Measurements from ENCODE around the gene PDZD8.

The PDZD8 gene

GRCh38 chr10:117320050-117320665 lies 55.1 kb downstream of the PDZD8 start:
- no peak overlapping the region for H3K4me3 ChIP-seq (ENCODE audit: low read length in 2 of 2)
- no peak overlapping the region for H3K27ac ChIP-seq (replicated peaks; ENCODE audit: low read length)
- H3K9me3 ChIP-seq (replicated peaks in 1 of 2; ENCODE audit: control insufficient read depth in 2 of 2, insufficient read depth in 1 of 2, low read depth in 1 of 2, low read length in 2 of 2), result peaks cover 0 to 3% of the 10 kb centered on the region in 2 donors
- no peak overlapping the region for H2AK5ac ChIP-seq (ENCODE audit: low read depth, low read length)
- H3K36me3 ChIP-seq (replicated peaks in 1 of 2; ENCODE audit: control insufficient read depth in 2 of 2, insufficient read depth in 2 of 2, low read length in 2 of 2), result peaks cover 0 to 21% of the 10 kb centered on the region in 2 donors
- H2BK15ac ChIP-seq (ENCODE audit: low read length), result no peak overlapping the region
- H3K4ac ChIP-seq (ENCODE audit: low read length), result no peak overlapping the region
- DNase-seq (ENCODE audit: low spot score), result peak; percentile 2
- H3K23ac ChIP-seq (ENCODE audit: low read depth, low read length, poor library complexity), result no peak overlapping the region
- no peak overlapping the region for H2BK120ac ChIP-seq (ENCODE audit: low read depth, low read length)
- no peak overlapping the region for H3K4me2 ChIP-seq (ENCODE audit: insufficient read depth, low read length, poor library complexity, severe bottlenecking)
- H3K4me1 ChIP-seq (ENCODE audit: control insufficient read depth in 2 of 2, insufficient read depth in 1 of 2, low read depth in 1 of 2, low read length in 2 of 2), result no peaks in the 10 kb centered on the region
- no peak overlapping the region for H2AFZ ChIP-seq (ENCODE audit: low read length)
- no peak overlapping the region for H2BK5ac ChIP-seq (ENCODE audit: low read length)
- no peaks in the 10 kb centered on the region for H3K27me3 ChIP-seq (ENCODE audit: control insufficient read depth in 3 of 3, insufficient read depth in 3 of 3, low read depth in 1 of 3, low read length in 3 of 3)
- no peak overlapping the region for H4K91ac ChIP-seq (ENCODE audit: low read depth, low read length, poor library complexity)
- H4K8ac ChIP-seq (ENCODE audit: low read depth, low read length), result no peak overlapping the region
- H3K18ac ChIP-seq (ENCODE audit: low read length), result no peak overlapping the region
- no peak overlapping the region for H3K9ac ChIP-seq (ENCODE audit: low read depth, low read length, poor library complexity)
- no peaks in the 10 kb centered on the region for H3K79me1 ChIP-seq (ENCODE audit: low read depth, low read length)
- no peak overlapping the region for H2BK12ac ChIP-seq (ENCODE audit: low read length)
- no CpG with 5 or more reads among the region's 1 CpG for WGBS, 2 donors (ENCODE audit: extremely low coverage in 2 of 2, insufficient read length in 2 of 2, insufficient replicate concordance in 1 of 2)
- no peak overlapping the region for H3K14ac ChIP-seq (ENCODE audit: low read length)

- Histone ChIP-seq H2BK15ac (ENCODE audit: low read length) (no peak overlapping the region), H3K4me1 (ENCODE audit: control insufficient read depth in 2 of 2, insufficient read depth in 1 of 2, low read depth in 1 of 2, low read length in 2 of 2) (no peaks in the 10 kb centered on the region), H3K36me3 (replicated peaks in 1 of 2; ENCODE audit: control insufficient read depth in 2 of 2, insufficient read depth in 2 of 2, low read length in 2 of 2) (peaks cover 0 to 32% of the 10 kb centered on the region in 2 donors), H4K91ac (ENCODE audit: low read depth, low read length, poor library complexity) (no peak overlapping the region), H3K4me2 (ENCODE audit: insufficient read depth, low read length, poor library complexity, severe bottlenecking) (no peak overlapping the region), H2AFZ (ENCODE audit: low read length) (no peak overlapping the region), H2AK5ac (ENCODE audit: low read depth, low read length) (no peak overlapping the region), H4K8ac (ENCODE audit: low read depth, low read length) (no peak overlapping the region), H2BK5ac (ENCODE audit: low read length) (no peak overlapping the region), H3K4ac (ENCODE audit: low read length) (no peak overlapping the region), H3K18ac (ENCODE audit: low read length) (no peak overlapping the region), H3K14ac (ENCODE audit: low read length) (no peak overlapping the region), H3K9ac (ENCODE audit: low read depth, low read length, poor library complexity) (no peak overlapping the region), H3K9me3 (replicated peaks in 1 of 2; ENCODE audit: control insufficient read depth in 2 of 2, insufficient read depth in 1 of 2, low read depth in 1 of 2, low read length in 2 of 2) (no peaks in the 10 kb centered on the region), H3K27ac (replicated peaks; ENCODE audit: low read length) (no peak overlapping the region), H3K4me3 (ENCODE audit: low read length in 2 of 2) (no peak overlapping the region), H3K23ac (ENCODE audit: low read depth, low read length, poor library complexity) (no peak overlapping the region), H2BK120ac (ENCODE audit: low read depth, low read length) (no peak overlapping the region), H3K27me3 (ENCODE audit: control insufficient read depth in 3 of 3, insufficient read depth in 3 of 3, low read depth in 1 of 3, low read length in 3 of 3) (no peaks in the 10 kb centered on the region), H2BK12ac (ENCODE audit: low read length) (no peak overlapping the region), H3K79me1 (ENCODE audit: low read depth, low read length) (no peaks in the 10 kb centered on the region)
- no peak for DNase-seq (ENCODE audit: low spot score)
Observed at GRCh38 chr10:117318909-117319308, 56.3 kb downstream of the PDZD8 start.

GRCh38 chr10:117316701-117317100 lies 58.5 kb downstream of the PDZD8 start:
- peaks cover 2 to 54% of the 10 kb centered on the region in 2 donors for H3K36me3 ChIP-seq (replicated peaks in 1 of 2; ENCODE audit: control insufficient read depth in 2 of 2, insufficient read depth in 2 of 2, low read length in 2 of 2)
- H3K18ac ChIP-seq (ENCODE audit: low read length), result no peak overlapping the region
- H2AFZ ChIP-seq (ENCODE audit: low read length), result no peak overlapping the region
- H3K14ac ChIP-seq (ENCODE audit: low read length), result no peak overlapping the region
- H2BK15ac ChIP-seq (ENCODE audit: low read length), result no peak overlapping the region
- no peaks in the 10 kb centered on the region for H3K27me3 ChIP-seq (ENCODE audit: control insufficient read depth in 3 of 3, insufficient read depth in 3 of 3, low read depth in 1 of 3, low read length in 3 of 3)
- no CpG with 5 or more reads among the region's 2 CpGs for WGBS, 2 donors (ENCODE audit: extremely low coverage in 2 of 2, insufficient read length in 2 of 2, insufficient replicate concordance in 1 of 2)
- H2BK120ac ChIP-seq (ENCODE audit: low read depth, low read length), result no peak overlapping the region
- H2BK5ac ChIP-seq (ENCODE audit: low read length), result no peak overlapping the region
- H3K4me3 ChIP-seq (ENCODE audit: low read length in 2 of 2), result no peak overlapping the region
- no peak overlapping the region for H4K8ac ChIP-seq (ENCODE audit: low read depth, low read length)
- H3K4me1 ChIP-seq (ENCODE audit: control insufficient read depth in 2 of 2, insufficient read depth in 1 of 2, low read depth in 1 of 2, low read length in 2 of 2), result no peaks in the 10 kb centered on the region
- H3K9me3 ChIP-seq (replicated peaks in 1 of 2; ENCODE audit: control insufficient read depth in 2 of 2, insufficient read depth in 1 of 2, low read depth in 1 of 2, low read length in 2 of 2), result no peaks in the 10 kb centered on the region
- H3K4ac ChIP-seq (ENCODE audit: low read length), result no peak overlapping the region
- no peaks in the 10 kb centered on the region for H3K79me1 ChIP-seq (ENCODE audit: low read depth, low read length)
- H2AK5ac ChIP-seq (ENCODE audit: low read depth, low read length), result no peak overlapping the region
- no peak overlapping the region for H2BK12ac ChIP-seq (ENCODE audit: low read length)
- no peak for DNase-seq (ENCODE audit: low spot score)
- no peak overlapping the region for H3K23ac ChIP-seq (ENCODE audit: low read depth, low read length, poor library complexity)
- no peak overlapping the region for H4K91ac ChIP-seq (ENCODE audit: low read depth, low read length, poor library complexity)
- H3K27ac ChIP-seq (replicated peaks; ENCODE audit: low read length), result no peak overlapping the region
- H3K4me2 ChIP-seq (ENCODE audit: insufficient read depth, low read length, poor library complexity, severe bottlenecking), result no peak overlapping the region
- H3K9ac ChIP-seq (ENCODE audit: low read depth, low read length, poor library complexity), result no peak overlapping the region

- H3K4me3 ChIP-seq (ENCODE audit: low read length in 2 of 2), result no peak overlapping the region
- H2BK15ac ChIP-seq (ENCODE audit: low read length), result no peak overlapping the region
- no peaks in the 10 kb centered on the region for H3K4me1 ChIP-seq (ENCODE audit: control insufficient read depth in 2 of 2, insufficient read depth in 1 of 2, low read depth in 1 of 2, low read length in 2 of 2)
- H3K4ac ChIP-seq (ENCODE audit: low read length), result no peak overlapping the region
- H3K36me3 ChIP-seq (replicated peaks in 1 of 2; ENCODE audit: control insufficient read depth in 2 of 2, insufficient read depth in 2 of 2, low read length in 2 of 2), result peaks cover 2 to 68% of the 10 kb centered on the region in 2 donors
- H3K9me3 ChIP-seq (replicated peaks in 1 of 2; ENCODE audit: control insufficient read depth in 2 of 2, insufficient read depth in 1 of 2, low read depth in 1 of 2, low read length in 2 of 2), result no peaks in the 10 kb centered on the region
- no CpG with 5 or more reads among the region's 1 CpG for WGBS, 2 donors (ENCODE audit: extremely low coverage in 2 of 2, insufficient read length in 2 of 2, insufficient replicate concordance in 1 of 2)
- H3K27ac ChIP-seq (replicated peaks; ENCODE audit: low read length), result no peak overlapping the region
- H3K14ac ChIP-seq (ENCODE audit: low read length), result no peak overlapping the region
- no peak for DNase-seq (ENCODE audit: low spot score)
- H2AK5ac ChIP-seq (ENCODE audit: low read depth, low read length), result no peak overlapping the region
- no peak overlapping the region for H4K8ac ChIP-seq (ENCODE audit: low read depth, low read length)
- H2AFZ ChIP-seq (ENCODE audit: low read length), result no peak overlapping the region
- no peak overlapping the region for H3K23ac ChIP-seq (ENCODE audit: low read depth, low read length, poor library complexity)
- H3K9ac ChIP-seq (ENCODE audit: low read depth, low read length, poor library complexity), result no peak overlapping the region
- no peak overlapping the region for H2BK120ac ChIP-seq (ENCODE audit: low read depth, low read length)
- no peak overlapping the region for H2BK12ac ChIP-seq (ENCODE audit: low read length)
- H3K27me3 ChIP-seq (ENCODE audit: control insufficient read depth in 3 of 3, insufficient read depth in 3 of 3, low read depth in 1 of 3, low read length in 3 of 3), result no peaks in the 10 kb centered on the region
- H2BK5ac ChIP-seq (ENCODE audit: low read length), result no peak overlapping the region
- H3K4me2 ChIP-seq (ENCODE audit: insufficient read depth, low read length, poor library complexity, severe bottlenecking), result no peak overlapping the region
- no peak overlapping the region for H4K91ac ChIP-seq (ENCODE audit: low read depth, low read length, poor library complexity)
- H3K18ac ChIP-seq (ENCODE audit: low read length), result no peak overlapping the region
- H3K79me1 ChIP-seq (ENCODE audit: low read depth, low read length), result no peaks in the 10 kb centered on the region
Observed at GRCh38 chr10:117313641-117314040, 61.6 kb downstream of the PDZD8 start.
